Chondrocyte (in vitro differentiated cells): ENCODE data around the gene SAPCD1. TPM values are rescaled to one million over a fixed set of nuclear protein-coding genes. Genes with fewer than 3 reads are reported as not detected.

Experiments
- DNase-seq: peaks from one replicate; pipeline ENCODE4 v3.0.0; 2021; ENCODE audit warnings: mixed read lengths, low spot score
- H3K27ac Mint-ChIP-seq: one replicate; pipeline ENCODE4 v1.8.0; 2021; ENCODE audit warnings: mild to moderate bottlenecking, moderate library complexity, mixed read lengths; ENCODE audit not compliant: unreplicated experiment
- H3K27me3 Mint-ChIP-seq: 2 replicates; pipeline ENCODE4 v1.8.0; 2021; ENCODE audit warnings: low read depth, mixed read lengths
- H3K36me3 Mint-ChIP-seq: 2 replicates; pipeline ENCODE4 v1.8.0; 2021; ENCODE audit warnings: low read depth, mixed read lengths
- H3K4me1 Mint-ChIP-seq: 2 replicates; pipeline ENCODE4 v1.8.0; 2021; ENCODE audit warnings: low read depth, mild to moderate bottlenecking, mixed read lengths
- H3K4me3 Mint-ChIP-seq: one replicate; pipeline ENCODE4 v1.8.0; 2021; ENCODE audit warnings: mild to moderate bottlenecking, moderate library complexity, mixed read lengths; ENCODE audit not compliant: unreplicated experiment
- H3K9me3 Mint-ChIP-seq: 2 replicates; pipeline ENCODE4 v1.8.0; 2021; ENCODE audit warnings: low read depth, mixed read lengths
- CTCF ChIP-seq: fragments of 200-600 bp; sonication (generic); IDR thresholded peaks from 2 replicates; pipeline ENCODE4 v1.5.0; 2021; ENCODE audit warnings: antibody characterized with exemption, mild to moderate bottlenecking, moderate library complexity
- total RNA-seq: library from RNA; stranded (reverse); gene quantifications from 3 replicates; pipeline ENCODE4 v1.2.1, GENCODE V29; 2021

The SAPCD1 gene
- total RNA-seq, 1 donor from 2014 or later: 1.4 TPM

DNA sequence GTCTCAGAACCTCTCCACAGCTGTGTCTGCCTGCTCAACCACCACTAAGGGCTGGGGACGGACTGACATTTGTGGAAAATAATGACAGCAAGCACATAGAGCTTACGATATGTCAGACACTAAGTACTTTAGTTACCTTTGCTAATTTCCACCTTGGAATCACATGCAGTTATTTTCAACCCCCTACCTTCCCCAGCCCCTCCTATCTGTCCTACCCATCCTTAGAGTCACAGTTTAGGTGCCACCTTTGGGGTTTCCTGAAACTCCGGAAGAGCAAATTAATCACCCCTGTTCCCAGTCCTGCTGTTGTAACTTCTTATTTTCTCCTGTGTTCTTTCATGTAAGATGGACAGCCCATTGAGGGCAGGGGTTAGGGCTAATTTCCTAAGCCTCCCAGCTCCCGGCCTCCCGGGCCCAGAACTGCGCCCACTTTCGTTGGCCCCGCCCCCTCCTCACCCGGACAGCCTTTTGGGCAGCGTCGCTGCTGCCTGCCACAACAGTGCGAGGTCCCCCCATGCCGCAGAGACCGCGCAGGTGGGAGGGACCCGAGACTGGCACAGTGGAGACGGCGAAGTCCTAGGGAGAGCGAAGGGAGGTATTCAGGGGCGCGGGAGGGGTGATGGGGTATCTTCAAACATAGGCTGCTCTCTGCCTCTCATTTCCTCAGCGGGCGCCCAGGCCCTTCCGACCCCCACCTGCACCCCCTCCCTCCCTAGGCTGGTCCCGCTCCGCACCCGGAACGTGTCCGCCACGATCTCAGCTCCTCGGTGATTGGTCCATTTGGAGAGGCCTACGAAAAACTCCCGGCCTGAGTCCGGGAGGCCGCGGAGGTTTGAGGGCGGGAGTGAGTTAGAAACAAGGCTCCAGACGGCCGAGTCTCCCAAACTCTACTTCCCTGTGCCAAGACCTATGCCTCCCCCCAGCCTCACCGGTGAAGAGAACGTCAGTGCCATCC is 34.5 kb upstream of the SAPCD1 start:
- Mint-ChIP-seq H3K27me3 (no peaks in the 10 kb centered on the region), H3K4me3 (peak overlapping the region; percentile 98), H3K4me1 (peaks cover 28% of the 10 kb centered on the region), H3K9me3 (no peaks in the 10 kb centered on the region), H3K27ac (no peak overlapping the region), H3K36me3 (peaks cover 29% of the 10 kb centered on the region)
- no peak for TF ChIP-seq CTCF
- DNase-seq: no peak

- Mint-ChIP-seq H3K36me3 (peaks cover 37% of the 10 kb centered on the region), H3K27ac (peak within 1 kb of the TSS; percentile 98), H3K4me1 (peaks cover 38% of the 10 kb centered on the region), H3K9me3 (no peaks in the 10 kb centered on the region), H3K27me3 (no peaks in the 10 kb centered on the region), H3K4me3 (peak within 1 kb of the TSS; percentile 98)
- no peak for TF ChIP-seq CTCF
- no peak for DNase-seq
Measured at GRCh38 chr6:31728767-31729514, 33.5 kb upstream of the SAPCD1 start, which contains the start of gene DDAH2. Gene DDAH2 (minus strand): TSS chr6:31729299. CDS start chr6:31729161, 138 bp downstream.

DNA sequence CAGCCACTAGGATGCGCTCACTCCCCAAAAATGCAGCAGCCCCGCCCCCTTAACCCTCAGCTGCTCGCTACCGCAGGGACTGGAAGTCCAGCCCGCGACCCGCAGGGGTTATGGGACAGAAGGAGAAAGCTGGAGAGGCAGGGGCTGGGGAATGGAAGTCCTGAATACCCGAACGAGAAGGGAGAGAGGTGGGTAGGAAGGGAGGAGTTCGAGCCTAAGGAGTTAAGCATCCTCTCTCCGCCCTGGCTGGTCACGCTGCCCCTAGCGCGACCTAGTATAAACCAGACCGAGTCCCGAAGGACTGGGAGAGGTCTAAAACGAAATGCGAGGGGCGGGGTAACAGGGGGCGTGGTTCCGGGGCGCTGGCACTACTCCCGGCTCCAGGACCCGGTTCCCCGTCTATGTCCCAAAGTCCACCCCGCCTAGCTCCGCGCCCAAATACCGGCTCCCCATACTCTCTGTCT is 32.9 kb upstream of the SAPCD1 start:
- TF ChIP-seq CTCF: peak; percentile 85

GRCh38 chr6:31729979-31730630 is 32.4 kb upstream of the SAPCD1 start:
- Mint-ChIP-seq H3K27me3 (no peaks in the 10 kb centered on the region), H3K9me3 (no peaks in the 10 kb centered on the region), H3K4me3 (peak overlapping the region; percentile 98), H3K4me1 (peaks cover 47% of the 10 kb centered on the region), H3K27ac (peak overlapping the region; percentile 98), H3K36me3 (peaks cover 38% of the 10 kb centered on the region)
- peak; percentile 9 for TF ChIP-seq CTCF
- DNase-seq: no peak

More for the DNA sequence above, 32.9 kb upstream of the SAPCD1 start:
- peaks cover 44% of the 10 kb centered on the region for H3K4me1 Mint-ChIP-seq
- peak overlapping the region; percentile 98 for H3K27ac Mint-ChIP-seq
- H3K9me3 Mint-ChIP-seq: no peaks in the 10 kb centered on the region
- DNase-seq: no peak
- H3K36me3 Mint-ChIP-seq: peaks cover 40% of the 10 kb centered on the region
- no peaks in the 10 kb centered on the region for H3K27me3 Mint-ChIP-seq
- peak overlapping the region; percentile 98 for H3K4me3 Mint-ChIP-seq
